Astrocyte of the hippocampus (primary cell): ENCODE results near the gene HMCN1.
"Not testable (repeated sequence)": the region's sequence is repeated elsewhere in the genome, so short reads cannot be mapped to it uniquely, and the experiment has no call there.

Experiments
- DNase-seq: peaks from one replicate; pipeline ENCODE4 v3.0.0; 2011; ENCODE audit warnings: low read depth, low spot score

The HMCN1 gene

GRCh38 chr1:186152227-186152619, 418.0 kb downstream of the HMCN1 start:
- peak; percentile 18 for DNase-seq

GRCh38 chr1:186152620-186153239, 418.5 kb downstream of the HMCN1 start:
- peak; percentile 64 for DNase-seq

- DNase-seq: no peak
Measured at GRCh38 chr1:186154651-186155050, 420.5 kb downstream of the HMCN1 start.

GRCh38 chr1:186155594-186155993, 421.4 kb downstream of the HMCN1 start:
- peak; percentile 67 for DNase-seq

- not testable (repeated sequence) for DNase-seq
Measured at GRCh38 chr1:186162895-186163294, 428.7 kb downstream of the HMCN1 start.

GRCh38 chr1:186164773-186165172, 430.6 kb downstream of the HMCN1 start:
- DNase-seq: no peak

- no peak for DNase-seq
Measured at GRCh38 chr1:186165303-186165702, 431.1 kb downstream of the HMCN1 start.

- no peak for DNase-seq
Measured at GRCh38 chr1:186167096-186167668, 433.0 kb downstream of the HMCN1 start.

- DNase-seq: no peak
Measured at GRCh38 chr1:186175588-186175987, 441.4 kb downstream of the HMCN1 start.

- DNase-seq: no peak
Measured at GRCh38 chr1:186178426-186179043, 444.3 kb downstream of the HMCN1 start.

GRCh38 chr1:186179231-186179630, 445.0 kb downstream of the HMCN1 start:
- DNase-seq: no peak

GRCh38 chr1:186183219-186183618, 449.0 kb downstream of the HMCN1 start:
- DNase-seq: peak; percentile 18

GRCh38 chr1:186183970-186184628, 449.9 kb downstream of the HMCN1 start:
- DNase-seq: no peak

- DNase-seq: not testable (repeated sequence)
Measured at GRCh38 chr1:186186251-186186650, 452.1 kb downstream of the HMCN1 start.

- DNase-seq: no peak
Measured at GRCh38 chr1:186187601-186188000, 453.4 kb downstream of the HMCN1 start.

- peak; percentile 70 for DNase-seq
Measured at GRCh38 chr1:186188004-186188539, 453.9 kb downstream of the HMCN1 start.

- DNase-seq: no peak
Measured at GRCh38 chr1:186188736-186189135, 454.5 kb downstream of the HMCN1 start.

GRCh38 chr1:186189156-186189555, 455.0 kb downstream of the HMCN1 start:
- no peak for DNase-seq

GRCh38 chr1:186191511-186191910, 457.3 kb downstream of the HMCN1 start:
- DNase-seq: no peak

GRCh38 chr1:186193224-186193623, 459.0 kb downstream of the HMCN1 start:
- DNase-seq: no peak

- DNase-seq: no peak
Measured at GRCh38 chr1:186194107-186194756, 460.0 kb downstream of the HMCN1 start.

GRCh38 chr1:186195377-186195931, 461.3 kb downstream of the HMCN1 start:
- no peak for DNase-seq
